ENCODE measurements around the gene GOPC. TPM values are rescaled to one million over a fixed set of nuclear protein-coding genes. Genes with fewer than 3 reads are reported as not detected.

Gene GOPC
- polyA plus RNA-seq, 3 donors from 2014 or later, result 5.3 to 17.8 (median 8.3) TPM

DNA sequence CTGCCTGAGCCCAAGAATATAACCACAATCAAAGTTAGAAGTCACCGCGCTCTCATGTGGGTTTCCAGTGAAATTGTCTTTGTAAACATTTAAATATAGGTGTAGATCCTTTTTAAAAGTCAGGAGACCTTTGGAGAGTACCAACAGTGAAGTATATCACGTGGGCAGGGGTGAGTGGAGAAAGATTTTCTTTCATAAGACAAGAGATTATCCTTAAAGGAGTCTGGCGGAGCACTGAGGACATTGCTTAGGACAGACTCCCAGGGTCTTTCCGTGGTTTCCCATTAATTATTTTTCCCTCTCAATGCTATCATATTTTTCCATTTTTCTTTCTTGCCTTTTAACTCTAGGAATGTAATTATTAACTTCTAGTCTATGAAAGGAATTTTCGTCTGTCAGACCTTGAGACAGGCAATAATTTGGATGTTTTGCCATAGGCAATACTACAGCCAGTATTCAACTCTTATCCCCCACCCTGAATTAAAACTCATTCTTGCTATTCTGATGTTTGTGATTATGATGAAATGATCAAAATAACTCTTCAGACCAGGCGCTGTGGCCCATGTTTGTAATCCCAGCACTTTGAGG lies 88.4 kb downstream of the GOPC start:
- no peaks in the 10 kb centered on the region for H3K4me1 Mint-ChIP-seq
- DNase-seq, result no peak
- H3K27me3 Mint-ChIP-seq (ENCODE audit: low read depth in 3 of 3), result peaks cover 0 to 1% (median 0%) of the 10 kb centered on the region in 3 donors
- peaks cover 0 to 2% (median 0%) of the 10 kb centered on the region in 6 donors for H3K9me3 Mint-ChIP-seq
- no peak overlapping the region for H3K27ac Mint-ChIP-seq
- H3K36me3 Mint-ChIP-seq, result peaks cover 0 to 17% (median 8%) of the 10 kb centered on the region in 3 donors
- no peak overlapping the region for H3K4me3 Mint-ChIP-seq

DNA sequence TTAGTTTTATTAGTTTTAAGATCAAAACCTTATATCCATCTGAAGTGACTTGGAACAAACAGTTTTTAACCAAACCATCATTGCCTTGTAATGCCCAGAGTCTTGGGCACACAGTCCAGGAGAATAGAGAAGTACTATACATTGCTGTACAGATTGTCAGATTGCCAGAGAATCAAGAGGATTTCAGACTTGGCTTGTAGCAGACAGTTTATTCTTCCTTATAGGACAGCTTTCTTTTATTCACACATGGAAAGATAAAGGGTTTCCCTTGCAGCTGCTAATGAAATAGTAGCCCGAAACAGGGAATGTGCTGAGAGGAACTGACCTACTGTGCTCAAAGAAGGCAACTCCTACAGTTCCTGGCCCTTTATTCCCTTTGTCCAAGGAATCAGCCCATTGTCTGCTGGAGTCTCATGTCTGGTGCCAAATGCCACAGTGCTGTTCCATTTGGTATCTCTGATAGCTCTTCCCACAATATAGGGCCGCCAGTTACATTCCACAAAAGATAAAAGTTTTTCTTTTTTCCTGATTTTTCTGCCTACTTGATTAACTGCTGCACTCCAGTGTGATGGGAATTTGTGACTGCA lies 89.2 kb downstream of the GOPC start:
- H3K4me1 Mint-ChIP-seq, result no peaks in the 10 kb centered on the region
- DNase-seq, result no peak
- peaks cover 0 to 1% (median 0%) of the 10 kb centered on the region in 3 donors for H3K27me3 Mint-ChIP-seq (ENCODE audit: low read depth in 3 of 3)
- H3K4me3 Mint-ChIP-seq, result no peak overlapping the region
- peaks cover 0 to 17% (median 8%) of the 10 kb centered on the region in 3 donors for H3K36me3 Mint-ChIP-seq
- H3K27ac Mint-ChIP-seq, result no peak overlapping the region
- H3K9me3 Mint-ChIP-seq, result peaks cover 0 to 2% (median 0%) of the 10 kb centered on the region in 6 donors

DNA sequence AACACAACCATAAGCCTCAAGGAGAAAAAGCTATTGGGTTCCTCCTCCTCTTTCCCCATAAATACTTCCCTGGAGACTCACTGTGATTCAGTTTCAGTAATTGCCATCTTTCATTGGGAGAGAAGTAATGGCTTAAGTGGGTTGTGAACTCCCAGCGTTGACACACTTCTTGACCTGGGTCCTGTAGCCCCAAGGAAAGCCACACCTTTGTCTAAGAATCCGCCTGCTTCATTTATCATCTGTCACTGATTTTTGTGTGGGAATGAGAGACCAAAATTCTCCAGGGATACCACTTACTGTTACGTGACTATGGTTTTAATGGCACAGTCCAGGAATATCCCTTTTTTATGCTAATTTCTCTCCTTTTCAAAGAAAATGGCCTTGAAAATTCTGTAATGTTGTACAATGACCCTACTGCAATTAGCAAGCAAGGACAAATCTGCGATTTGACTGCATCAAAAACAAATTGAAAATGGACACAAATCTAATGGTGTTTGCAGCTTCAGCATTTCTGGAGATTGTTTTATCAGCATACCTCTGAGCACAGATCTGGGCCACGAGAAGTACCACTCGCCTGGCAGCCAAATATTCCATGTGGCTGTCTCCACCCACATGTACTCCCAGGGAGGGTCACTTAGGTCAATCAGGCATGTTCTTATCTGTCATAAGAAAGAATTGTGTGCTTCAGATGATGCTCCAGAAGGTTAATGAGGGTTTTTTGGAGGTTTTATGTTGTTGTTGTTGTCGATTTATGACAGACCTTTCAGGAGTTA lies 90.1 kb downstream of the GOPC start:
- no peak overlapping the region for H3K27ac Mint-ChIP-seq
- no peaks in the 10 kb centered on the region for H3K4me1 Mint-ChIP-seq
- no peak overlapping the region for H3K4me3 Mint-ChIP-seq
- no peak for DNase-seq
- peaks cover 0 to under 1% (median 0%) of the 10 kb centered on the region in 6 donors for H3K9me3 Mint-ChIP-seq
- H3K36me3 Mint-ChIP-seq, result peaks cover 0 to 17% (median 4%) of the 10 kb centered on the region in 3 donors
- H3K27me3 Mint-ChIP-seq (ENCODE audit: low read depth in 3 of 3), result peaks cover 0 to 1% (median 0%) of the 10 kb centered on the region in 3 donors

Other genes with a start within 250 kb of the GOPC start
- gene ROS1, start 176.6 kb downstream of the GOPC start, polyA plus RNA-seq, result not detected
- gene DCBLD1, start 119.8 kb downstream of the GOPC start, polyA plus RNA-seq, result 1 to 10 TPM in 2 of 3 donors, under 1 TPM in 1; 0.37 to 5.2 (median 4.0) TPM
- 10 to 100 TPM; 16.4 to 18.7 (median 17.2) TPM for gene NUS1, start 73.0 kb upstream of the GOPC start, polyA plus RNA-seq